H9 (cell line): ENCODE results near the gene CKS1B. TPM values are rescaled to one million over a fixed set of nuclear protein-coding genes. Genes with fewer than 3 reads are reported as not detected.

ENCODE experiments used
- DNase-seq: peaks from one replicate; pipeline ENCODE4 v3.0.0-alpha.2; 2017
- H2AFZ ChIP-seq: one replicate; pipeline ENCODE4 v1.6.1; 2013; ENCODE audit warnings: mild to moderate bottlenecking, low read length, control low read depth, moderate library complexity
- H2AK5ac ChIP-seq: 2 replicates; pipeline ENCODE4 v1.6.1; 2013; ENCODE audit warnings: low read length, control low read depth, mixed read lengths; ENCODE audit not compliant: insufficient read length
- H2BK120ac ChIP-seq: one replicate; pipeline ENCODE4 v1.6.1; 2013; ENCODE audit warnings: low read depth, mild to moderate bottlenecking, low read length, control low read depth, inconsistent platforms; ENCODE audit not compliant: poor library complexity, severe bottlenecking
- H2BK12ac ChIP-seq: 2 replicates; pipeline ENCODE4 v1.6.1; 2013; ENCODE audit warnings: low read length, control low read depth, mixed read lengths, low read depth; ENCODE audit not compliant: insufficient read length
- H2BK15ac ChIP-seq: 2 replicates; pipeline ENCODE4 v1.6.1; 2013; ENCODE audit warnings: low read depth, low read length, control low read depth
- H2BK20ac ChIP-seq: one replicate; pipeline ENCODE4 v1.6.1; 2013; ENCODE audit warnings: low read depth, mild to moderate bottlenecking, low read length, control low read depth, inconsistent platforms; ENCODE audit not compliant: poor library complexity, severe bottlenecking
- H2BK5ac ChIP-seq: 2 replicates; pipeline ENCODE4 v1.6.1; 2013; ENCODE audit warnings: low read length, control low read depth, mixed read lengths; ENCODE audit not compliant: insufficient read length
- H3K14ac ChIP-seq: 2 replicates; pipeline ENCODE4 v1.6.1; 2013; ENCODE audit warnings: low read length, control low read depth; ENCODE audit not compliant: insufficient read depth
- H3K18ac ChIP-seq: 2 replicates; pipeline ENCODE4 v1.6.1; 2013; ENCODE audit warnings: low read depth, mild to moderate bottlenecking, mixed read lengths, low read length, control low read depth; ENCODE audit not compliant: insufficient read length
- H3K23ac ChIP-seq: 2 replicates; pipeline ENCODE4 v1.6.1; 2013; ENCODE audit warnings: low read length, control low read depth, mixed read lengths, low read depth; ENCODE audit not compliant: insufficient read length
- H3K23me2 ChIP-seq: 2 replicates; pipeline ENCODE4 v1.6.1; 2013; ENCODE audit warnings: low read depth, mild to moderate bottlenecking, mixed read lengths, low read length, control low read depth; ENCODE audit not compliant: insufficient read length, poor library complexity, severe bottlenecking
- H3K27ac ChIP-seq: 2 replicates; pipeline ENCODE4 v1.5.1; 2013; ENCODE audit warnings: low read length, control low read depth, mixed read lengths, low read depth; ENCODE audit not compliant: insufficient read length
- H3K27me3 ChIP-seq: 2 replicates; pipeline ENCODE4 v1.6.1; 2013; ENCODE audit warnings: low read length, control low read depth, inconsistent platforms; ENCODE audit not compliant: insufficient read depth
- H3K4ac ChIP-seq: 2 replicates; pipeline ENCODE4 v1.6.1; 2013; ENCODE audit warnings: low read depth, mild to moderate bottlenecking, control low read depth, inconsistent platforms, low read length, moderate library complexity
- H3K4me1 ChIP-seq: 2 replicates; pipeline ENCODE4 v1.6.1; 2013; ENCODE audit warnings: low read length, control low read depth, inconsistent platforms; ENCODE audit not compliant: insufficient read depth
- H3K4me2 ChIP-seq: 2 replicates; pipeline ENCODE4 v1.6.1; 2013; ENCODE audit warnings: low read length, control low read depth, mixed read lengths; ENCODE audit not compliant: insufficient read length, insufficient read depth
- H3K56ac ChIP-seq: 2 replicates; pipeline ENCODE4 v1.6.1; 2013; ENCODE audit warnings: low read depth, mild to moderate bottlenecking, mixed read lengths, low read length, control low read depth; ENCODE audit not compliant: insufficient read length
- H3K79me1 ChIP-seq: 2 replicates; pipeline ENCODE4 v1.6.1; 2013; ENCODE audit warnings: low read depth, mild to moderate bottlenecking, moderate library complexity, low read length, control low read depth, inconsistent platforms; ENCODE audit not compliant: insufficient read depth, poor library complexity, severe bottlenecking
- H3K79me2 ChIP-seq: 2 replicates; pipeline ENCODE4 v1.6.1; 2013; ENCODE audit warnings: low read length, control low read depth, inconsistent platforms; ENCODE audit not compliant: insufficient read depth
- H3K9ac ChIP-seq: 2 replicates; pipeline ENCODE4 v1.6.1; 2013; ENCODE audit warnings: low read length, control low read depth, mixed read lengths; ENCODE audit not compliant: insufficient read length; ENCODE audit errors: extremely low read depth
- H3K9me3 ChIP-seq: one replicate; pipeline ENCODE4 v1.6.1; 2013; ENCODE audit warnings: low read depth, low read length, inconsistent platforms; ENCODE audit not compliant: control insufficient read depth
- H3T11ph ChIP-seq: one replicate; pipeline ENCODE4 v1.6.1; 2013; ENCODE audit warnings: mild to moderate bottlenecking, low read length, control low read depth, inconsistent platforms
- H4K20me1 ChIP-seq: one replicate; pipeline ENCODE4 v1.6.1; 2013; ENCODE audit not compliant: control insufficient read depth, insufficient read length, insufficient read depth
- H4K5ac ChIP-seq: 2 replicates; pipeline ENCODE4 v1.6.1; 2013; ENCODE audit warnings: low read depth, mild to moderate bottlenecking, mixed read lengths, low read length, control low read depth; ENCODE audit not compliant: insufficient read length
- H4K8ac ChIP-seq: replicated peaks from 2 replicates; pipeline ENCODE4 v1.6.1; 2013; ENCODE audit warnings: low read length, control low read depth, mixed read lengths, low read depth; ENCODE audit not compliant: insufficient read length
- H4K91ac ChIP-seq: 2 replicates; pipeline ENCODE4 v1.6.1; 2013; ENCODE audit warnings: low read depth, mild to moderate bottlenecking, moderate library complexity, mixed read lengths, low read length, control low read depth; ENCODE audit not compliant: insufficient read length
- H3K27ac Mint-ChIP-seq, 3 experiments: 2 replicates in 2 of 3; 3 replicates in 1 of 3; pipeline ENCODE4 v1.8.0; 2020 to 2021; ENCODE audit warnings: mixed read lengths in 3 of 3, mild to moderate bottlenecking in 1 of 3, moderate library complexity in 1 of 3
- H3K27me3 Mint-ChIP-seq: 2 replicates; pipeline ENCODE4 v1.8.0; 2021; ENCODE audit warnings: low read depth, mild to moderate bottlenecking, moderate library complexity, mixed read lengths
- H3K36me3 Mint-ChIP-seq, 3 experiments: 2 replicates in 2 of 3; 3 replicates in 1 of 3; pipeline ENCODE4 v1.8.0; 2020 to 2021; ENCODE audit warnings: low read depth in 3 of 3, mixed read lengths in 3 of 3; ENCODE audit not compliant: insufficient read depth in 1 of 3
- H3K4me1 Mint-ChIP-seq, 2 experiments: 2 replicates each; pipeline ENCODE4 v1.8.0; 2020; ENCODE audit warnings: mixed read lengths in 2 of 2
- H3K4me3 Mint-ChIP-seq, 2 experiments: 2 replicates in 1 of 2; 3 replicates in 1 of 2; pipeline ENCODE4 v1.8.0; 2020 to 2021; ENCODE audit warnings: mild to moderate bottlenecking in 2 of 2, mixed read lengths in 2 of 2, moderate library complexity in 1 of 2
- H3K9me3 Mint-ChIP-seq, 2 experiments: 2 replicates in 1 of 2; 3 replicates in 1 of 2; pipeline ENCODE4 v1.8.0; 2020; ENCODE audit warnings: mild to moderate bottlenecking in 2 of 2, mixed read lengths in 2 of 2, moderate library complexity in 1 of 2
- CTCF ChIP-seq: fragments of 200-600 bp; sonication (generic); conservative IDR thresholded peaks from 3 replicates; pipeline ENCODE4 v1.8.0; 2021; ENCODE audit warnings: antibody characterized with exemption, mild to moderate bottlenecking
- WGBS: extraction: QIAGEN DNeasy Blood & Tissue Kit; methylation state at CpG from one replicate; pipeline ENCODE4 v1.1.7; 2013; ENCODE audit warnings: missing lambda C conversion rate, low lambda C conversion rate, mixed read lengths; ENCODE audit not compliant: insufficient read length; ENCODE audit errors: extremely low coverage; 5-methylcytosine and 5-hydroxymethylcytosine counted together
- total RNA-seq: library from RNA; stranded (reverse); gene quantifications from 2 replicates; pipeline ENCODE4 v1.2.1, GENCODE V29; 2021

Gene CKS1B
- total RNA-seq, 1 experiment from 2014 or later = 279 TPM

GRCh38 chr1:154957091-154957657 is 17.3 kb upstream of the CKS1B start:
- H3K36me3 Mint-ChIP-seq = peaks cover 8 to 28% (median 23%) of the 10 kb centered on the region in 3 experiments; a peak in 6 of 7 replicates
- H3K27me3 ChIP-seq = no peaks in the 10 kb centered on the region
- H4K91ac ChIP-seq = no peak overlapping the region
- H3K56ac ChIP-seq = no peak overlapping the region
- H2BK15ac ChIP-seq = no peak overlapping the region
- no peaks in the 10 kb centered on the region for H3K79me1 ChIP-seq
- no peak overlapping the region for H2AK5ac ChIP-seq
- no CpG with 5 or more reads among the region's 9 CpGs for WGBS
- H2BK20ac ChIP-seq = no peak overlapping the region
- H3T11ph ChIP-seq = no peak overlapping the region
- no peak for TF ChIP-seq CTCF
- no peak overlapping the region for H4K8ac ChIP-seq
- H2BK5ac ChIP-seq = no peak overlapping the region
- no peaks in the 10 kb centered on the region; the same call in 1 of the 2 replicates for H3K79me2 ChIP-seq
- no peak overlapping the region for H2BK12ac ChIP-seq
- H4K5ac ChIP-seq = no peak overlapping the region
- H2AFZ ChIP-seq = no peak overlapping the region
- peaks cover 6% of the 10 kb centered on the region; the same call in 1 of the 2 replicates for H3K4me1 ChIP-seq
- no peaks in the 10 kb centered on the region for H3K9me3 Mint-ChIP-seq
- H3K9ac ChIP-seq = no peak overlapping the region
- no peak overlapping the region for H3K23ac ChIP-seq
- peaks cover 16% of the 10 kb centered on the region for H3K23me2 ChIP-seq
- H3K4ac ChIP-seq = no peak overlapping the region
- no peak overlapping the region for H3K27ac ChIP-seq
- H3K4me2 ChIP-seq = no peak overlapping the region
- H3K14ac ChIP-seq = no peak overlapping the region
- no peaks in the 10 kb centered on the region for H3K9me3 ChIP-seq
- H3K4me1 Mint-ChIP-seq = peaks cover 56 to 68% of the 10 kb centered on the region in 2 experiments
- peak overlapping the region; percentile 83 to 97 for H3K4me3 Mint-ChIP-seq
- no peak overlapping the region for H3K18ac ChIP-seq
- no peaks in the 10 kb centered on the region for H4K20me1 ChIP-seq
- no peak overlapping the region for H2BK120ac ChIP-seq
- no peak for DNase-seq
- H3K27me3 Mint-ChIP-seq = no peaks in the 10 kb centered on the region
- peak overlapping the region in 2 of 3 experiments; percentile 98 to 99; a peak in 3 of 7 replicates for H3K27ac Mint-ChIP-seq
